GM12878 (cell line): ENCODE results near the gene WWOX. TPM values are rescaled to one million over a fixed set of nuclear protein-coding genes. Genes with fewer than 3 reads are reported as not detected.

Experiments used
- ATAC-seq: fragments of 200-7000 bp; cut with Tn5 transposase; 3 replicates; pipeline ENCODE4 v1.9.1; 2020; ENCODE audit warnings: mild to moderate bottlenecking, moderate library complexity
- BruUV-seq: library from RNA; stranded (reverse); fragments of 400-500 nt; replicated peaks from 2 replicates; lab custom pipeline; 2021; lab: Mats Ljungman, UMichigan
- CTCF ChIA-PET: fragments of 300-600 bp; sonication (Branson Sonifier 250); formaldehyde crosslinking; extraction: SDS; loops from one replicate; lab custom pipeline; 2021; ENCODE audit warnings: inconsistent platforms; lab: Yijun Ruan, JAX
- POLR2A ChIA-PET: fragments of 350-600 bp; formaldehyde crosslinking; extraction: SDS; loops from one replicate; lab custom pipeline; 2021; ENCODE audit warnings: inconsistent platforms; lab: Charles Lee
- RAD21 ChIA-PET: fragments of 300-600 bp; sonication (Branson Sonifier 250); formaldehyde crosslinking; loops from one replicate; lab custom pipeline; 2023; ENCODE audit warnings: antibody characterized with exemption; ENCODE audit not compliant: unreplicated experiment; lab: Charles Lee
- SMC1A ChIA-PET: fragments of 300-600 bp; sonication (Branson Sonifier 250); formaldehyde crosslinking; loops from one replicate; lab custom pipeline; 2023; ENCODE audit not compliant: unreplicated experiment, uncharacterized antibody; lab: Charles Lee
- DNase-seq: peaks from one replicate; pipeline ENCODE4 v3.0.0-alpha.2; 2011; ENCODE audit warnings: low read depth, low spot score
- FAIRE-seq: peaks from 3 replicates; lab custom pipeline; 2011; peaks lifted over from hg19 to GRCh38; lab: Jason Lieb, UNC
- H2AFZ ChIP-seq: 2 replicates; pipeline ENCODE4 v1.6.0; 2011; ENCODE audit warnings: low read depth, low read length, control low read depth; ENCODE audit not compliant: control insufficient read depth
- H3K27ac ChIP-seq: 2 replicates; pipeline ENCODE4 v1.5.1; 2011; ENCODE audit warnings: control low read depth; ENCODE audit not compliant: control insufficient read depth, insufficient read depth
- H3K27me3 ChIP-seq, 2 experiments: replicated peaks in 1 of 2; 2 replicates each; pipeline versions ENCODE4 v1.6.0 to v1.6.1; 2011; ENCODE audit warnings: low read length in 1 of 2; ENCODE audit not compliant: control insufficient read depth in 2 of 2, insufficient read depth in 2 of 2
- H3K36me3 ChIP-seq, 2 experiments: 2 replicates each; pipeline ENCODE4 v1.5.1; 2011; ENCODE audit warnings: low read length in 1 of 2; ENCODE audit not compliant: control insufficient read depth in 2 of 2, insufficient read depth in 2 of 2
- H3K4me1 ChIP-seq: 2 replicates; pipeline ENCODE4 v1.6.1; 2011; ENCODE audit warnings: mild to moderate bottlenecking, low read length, moderate library complexity, mixed read lengths; ENCODE audit not compliant: control insufficient read depth, insufficient read depth
- H3K4me2 ChIP-seq: 2 replicates; pipeline ENCODE4 v1.6.0; 2011; ENCODE audit warnings: control low read depth; ENCODE audit not compliant: control insufficient read depth, insufficient read depth
- H3K4me3 ChIP-seq: fragments of 200-600 bp; sonication (generic); 2 replicates; pipeline ENCODE4 v1.5.1; 2016
- H3K79me2 ChIP-seq: 2 replicates; pipeline ENCODE4 v1.6.0; 2011; ENCODE audit warnings: low read length; ENCODE audit not compliant: control insufficient read depth, insufficient read depth
- H3K9ac ChIP-seq: 2 replicates; pipeline ENCODE4 v1.8.0; 2011; ENCODE audit warnings: low read length, control low read depth, mixed read lengths; ENCODE audit not compliant: control insufficient read depth, insufficient read depth
- H3K9me3 ChIP-seq: replicated peaks from 3 replicates; pipeline ENCODE4 v1.5.1; 2011; ENCODE audit warnings: mild to moderate bottlenecking, low read length; ENCODE audit not compliant: control insufficient read depth, insufficient read depth
- H4K20me1 ChIP-seq: 2 replicates; pipeline ENCODE4 v1.6.0; 2011; ENCODE audit not compliant: control insufficient read depth, insufficient read depth
- ASH2L ChIP-seq: fragments of 300-600, 200-600 bp; sonication (generic); IDR thresholded peaks from 2 replicates; pipeline ENCODE4 v1.6.1; 2017; ENCODE audit warnings: low read depth, mild to moderate bottlenecking, borderline replicate concordance
- CEBPB ChIP-seq, 2 experiments: fragments of 150-350 bp in 1 of 2; IDR thresholded peaks; 2 replicates each; pipeline ENCODE4 v1.6.1; 2012 to 2014; ENCODE audit warnings: low read depth in 2 of 2, low read length in 2 of 2, borderline replicate concordance in 1 of 2, inconsistent platforms in 1 of 2
- CREM ChIP-seq: IDR thresholded peaks from 2 replicates; pipeline ENCODE4 v1.6.1; 2014; ENCODE audit warnings: antibody characterized with exemption, low read depth
- FOS ChIP-seq: IDR thresholded peaks from 3 replicates; pipeline ENCODE4 v1.6.1; 2011; ENCODE audit warnings: borderline replicate concordance; ENCODE audit not compliant: insufficient read length; ENCODE audit errors: extremely low read depth
- HCFC1 ChIP-seq: fragments of 150-350 bp; IDR thresholded peaks from 2 replicates; pipeline ENCODE4 v1.6.1; 2014; ENCODE audit warnings: low read length
- IKZF1 ChIP-seq: fragments of 450-650 bp; conservative IDR thresholded peaks from 2 replicates; pipeline ENCODE4 v1.6.1; 2017; ENCODE audit warnings: antibody characterized with exemption, mild to moderate bottlenecking
- KAT2A ChIP-seq: conservative IDR thresholded peaks from 2 replicates; pipeline ENCODE4 v1.6.1; 2011; ENCODE audit warnings: low read depth, low read length; ENCODE audit not compliant: control insufficient read depth
- LARP7 ChIP-seq: fragments of 450-650 bp; IDR thresholded peaks from 2 replicates; pipeline ENCODE4 v1.6.1; 2017; ENCODE audit warnings: mild to moderate bottlenecking
- MAX ChIP-seq: IDR thresholded peaks from 2 replicates; pipeline ENCODE4 v1.6.1; 2012; ENCODE audit warnings: low read depth, low read length, improper control_type of control experiment
- MXI1 ChIP-seq: fragments of 150-350 bp; IDR thresholded peaks from 2 replicates; pipeline ENCODE4 v1.6.1; 2011; ENCODE audit warnings: low read depth, mild to moderate bottlenecking, inconsistent platforms, low read length, improper control_type of control experiment
- POLR2A ChIP-seq: IDR thresholded peaks from 2 replicates; pipeline ENCODE4 v1.6.1; 2011; ENCODE audit warnings: low read depth, mild to moderate bottlenecking, low read length
- RBBP5 ChIP-seq: fragments of 200-600 bp; sonication (generic); conservative IDR thresholded peaks from 2 replicates; pipeline ENCODE4 v1.6.1; 2016
- RELB ChIP-seq: fragments of 450-650 bp; IDR thresholded peaks from 2 replicates; pipeline ENCODE4 v1.6.1; 2017; ENCODE audit warnings: low read depth, mild to moderate bottlenecking, moderate library complexity
- REST ChIP-seq: IDR thresholded peaks from 2 replicates; pipeline ENCODE4 v1.6.1; 2012; ENCODE audit warnings: mild to moderate bottlenecking, low read depth, low read length
- TAF1 ChIP-seq: IDR thresholded peaks from 2 replicates; pipeline ENCODE4 v1.6.1; 2011; ENCODE audit warnings: mild to moderate bottlenecking, low read depth, low read length, borderline replicate concordance
- TBL1XR1 ChIP-seq: IDR thresholded peaks from 2 replicates; pipeline ENCODE4 v1.6.1; 2012; ENCODE audit warnings: low read depth, low read length, improper control_type of control experiment
- ZNF622 ChIP-seq: fragments of 450-650 bp; IDR thresholded peaks from 2 replicates; pipeline ENCODE4 v1.6.1; 2017; ENCODE audit warnings: mild to moderate bottlenecking, inconsistent platforms
- whole genome bisulfite sequencing: methylation state at CpG from one replicate; pipeline ENCODE4 v1.1.6; 2016; ENCODE audit warnings: low lambda C conversion rate; ENCODE audit not compliant: insufficient replicate concordance, insufficient coverage; ENCODE audit errors: missing lambda C conversion rate; 5-methylcytosine and 5-hydroxymethylcytosine counted together
- in situ Hi-C: fragments of 300-500 bp; cut with MboI; formaldehyde crosslinking; loops from 9 replicates; pipeline ENCODE4 v1.14.3; 2018; ENCODE audit warnings: mixed read lengths
- intact Hi-C: fragments of 100-400 bp; cut with micrococcal nuclease; formaldehyde crosslinking; loops from one replicate; pipeline ENCODE4 v1.14.2; 2022; ENCODE audit not compliant: unreplicated experiment
- polyA plus RNA-seq, 11 experiments: library from polyadenylated mRNA; depleted of rRNA in 4 of 11; unstranded in 6 of 11; stranded (reverse) in 5 of 11; fragments of >200 nt; fragmentation: Nextera tagmentation in 4 of 11; fragmentation: Illumina TruSeq in 1 of 11; extraction: Ambion mirVana in 4 of 11; extraction: Trizol in 1 of 11; gene quantifications; 1 replicate in 1 of 11; 2 replicates in 10 of 11; pipeline versions ENCODE4 v1.2.1 to v1.2.3, GENCODE V29; 2011 to 2016; ENCODE audit warnings: inconsistent platforms in 2 of 11, missing spikeins in 2 of 11, low read depth in 1 of 11
- total RNA-seq, 4 experiments: library from RNA; depleted of rRNA in 3 of 4; stranded (reverse); fragments of >200 nt in 3 of 4; fragmentation: Illumina TruSeq in 1 of 4; extraction: Trizol in 1 of 4; gene quantifications; 2 replicates each; pipeline versions ENCODE4 v1.2.1 to v1.2.3, GENCODE V29; 2013 to 2021
- TF ChIP-seq, protein P1 (sequence below): fragments of 450-650 bp; IDR thresholded peaks from 2 replicates; pipeline ENCODE4 v1.6.1; 2018; ENCODE audit warnings: mild to moderate bottlenecking, low read depth, moderate library complexity; ENCODE audit not compliant: partially characterized antibody

The WWOX gene
- total and polyA plus RNA-seq, 10 of the 15 experiments (the other 5 are each of a cell fraction or from before 2014, with no cell fraction given): 2.8 to 24.4 (median 17.8) TPM

DNA sequence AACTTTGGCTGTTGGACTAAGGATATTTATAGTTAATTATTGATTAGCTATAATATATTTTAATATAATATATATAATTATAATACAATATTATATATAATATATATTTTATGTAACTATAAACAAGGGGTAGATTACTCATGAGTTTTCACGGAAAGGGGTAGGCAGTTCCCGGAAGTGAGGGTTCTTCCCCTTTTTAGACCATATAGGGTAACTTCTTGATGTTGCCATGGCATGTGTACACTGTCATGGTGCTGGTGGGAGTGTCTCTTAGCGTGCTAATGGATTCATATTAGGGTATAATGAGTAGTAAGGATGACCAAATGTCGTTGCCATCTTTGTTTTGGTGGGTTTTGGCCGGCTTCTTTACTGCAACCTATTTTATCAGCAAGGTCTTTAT, 315.6 kb downstream of the WWOX start (continued):
- TF ChIP-seq IKZF1 (no peak), LARP7 (no peak), ZNF622 (no peak), REST (no peak), RBBP5 (no peak), CREM (no peak), HCFC1 (no peak)

- Histone ChIP-seq H3K79me2 (no peaks in the 10 kb centered on the region), H3K9me3 (no peaks in the 10 kb centered on the region; the same call in 1 of the 3 replicates), H3K4me2 (no peak overlapping the region), H3K27me3 (no peaks in the 10 kb centered on the region), H3K27ac (no peak overlapping the region), H3K36me3 (no peaks in the 10 kb centered on the region), H4K20me1 (no peaks in the 10 kb centered on the region), H2AFZ (no peak overlapping the region), H3K9ac (no peak overlapping the region), H3K4me1 (no peaks in the 10 kb centered on the region), H3K4me3 (no peak overlapping the region)
- no peak for ATAC-seq
- no peak for DNase-seq
- RAD21 ChIA-PET: no interaction called here
- in situ Hi-C loops (no loop called here), intact Hi-C loops (no loop called here)
- 0% methylated on average over 1 of the region's 1 CpG for WGBS
- CTCF ChIA-PET: no interaction called here
- BruUV-seq: no TSS peak
- POLR2A ChIA-PET: no interaction called here
- FAIRE-seq: no peak
- SMC1A ChIA-PET: no interaction called here
- TF ChIP-seq FOS: no peak
- no peak for TF ChIP-seq TAF1
- TF ChIP-seq RELB: no peak
- TF ChIP-seq TBL1XR1: no peak
- no peak for TF ChIP-seq MAX
- no peak for TF ChIP-seq MXI1
- TF ChIP-seq CEBPB (IDR thresholded peaks at IDR 0.05; ENCODE audit: borderline replicate concordance in 1 of 2, low read depth in 2 of 2, low read length in 2 of 2): no peak
- no peak for TF ChIP-seq KAT2A
- TF ChIP-seq, protein P1, sequence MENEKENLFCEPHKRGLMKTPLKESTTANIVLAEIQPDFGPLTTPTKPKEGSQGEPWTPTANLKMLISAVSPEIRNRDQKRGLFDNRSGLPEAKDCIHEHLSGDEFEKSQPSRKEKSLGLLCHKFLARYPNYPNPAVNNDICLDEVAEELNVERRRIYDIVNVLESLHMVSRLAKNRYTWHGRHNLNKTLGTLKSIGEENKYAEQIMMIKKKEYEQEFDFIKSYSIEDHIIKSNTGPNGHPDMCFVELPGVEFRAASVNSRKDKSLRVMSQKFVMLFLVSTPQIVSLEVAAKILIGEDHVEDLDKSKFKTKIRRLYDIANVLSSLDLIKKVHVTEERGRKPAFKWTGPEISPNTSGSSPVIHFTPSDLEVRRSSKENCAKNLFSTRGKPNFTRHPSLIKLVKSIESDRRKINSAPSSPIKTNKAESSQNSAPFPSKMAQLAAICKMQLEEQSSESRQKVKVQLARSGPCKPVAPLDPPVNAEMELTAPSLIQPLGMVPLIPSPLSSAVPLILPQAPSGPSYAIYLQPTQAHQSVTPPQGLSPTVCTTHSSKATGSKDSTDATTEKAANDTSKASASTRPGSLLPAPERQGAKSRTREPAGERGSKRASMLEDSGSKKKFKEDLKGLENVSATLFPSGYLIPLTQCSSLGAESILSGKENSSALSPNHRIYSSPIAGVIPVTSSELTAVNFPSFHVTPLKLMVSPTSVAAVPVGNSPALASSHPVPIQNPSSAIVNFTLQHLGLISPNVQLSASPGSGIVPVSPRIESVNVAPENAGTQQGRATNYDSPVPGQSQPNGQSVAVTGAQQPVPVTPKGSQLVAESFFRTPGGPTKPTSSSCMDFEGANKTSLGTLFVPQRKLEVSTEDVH: no peak
- TF ChIP-seq ASH2L: no peak
- no peak for TF ChIP-seq POLR2A
- no peak for TF ChIP-seq ZNF622
These were observed 316.2 kb downstream of the WWOX start for GRCh38 chr16:78415669-78416068.
